ENCODE measurements around the gene PTPRJ. TPM values are rescaled to one million over a fixed set of nuclear protein-coding genes. Genes with fewer than 3 reads are reported as not detected.
"Not testable (repeated sequence)": the region's sequence is repeated elsewhere in the genome, so short reads cannot be mapped to it uniquely, and the experiment has no call there.

PTPRJ gene
- total RNA-seq, 1 experiment from 2014 or later: 19.8 TPM

GRCh38 chr11:48122656-48123055 lies 142.3 kb downstream of the PTPRJ start:
- H3K9me3 ChIP-seq (replicated peaks): no peaks in the 10 kb centered on the region
- peaks cover 42% of the 10 kb centered on the region for H3K36me3 ChIP-seq
- H3K4me1 ChIP-seq (replicated peaks): no peaks in the 10 kb centered on the region
- peak in 1 of 2 experiments; percentile 11 for DNase-seq (ENCODE audit: low read depth in 1 of 2, low spot score in 2 of 2)
- no peak overlapping the region for H3K4me3 ChIP-seq
- H3K27me3 ChIP-seq (replicated peaks): no peaks in the 10 kb centered on the region
- no peak overlapping the region for H3K27ac ChIP-seq

GRCh38 chr11:48123254-48123875 lies 143.0 kb downstream of the PTPRJ start:
- H3K27me3 ChIP-seq (replicated peaks): no peaks in the 10 kb centered on the region
- no peaks in the 10 kb centered on the region for H3K9me3 ChIP-seq (replicated peaks)
- no peak overlapping the region for H3K27ac ChIP-seq
- peaks cover 49% of the 10 kb centered on the region for H3K36me3 ChIP-seq
- DNase-seq (ENCODE audit: low read depth in 1 of 2, low spot score in 2 of 2): peak in 1 of 2 experiments; percentile 28
- no peak overlapping the region for H3K4me3 ChIP-seq
- no peaks in the 10 kb centered on the region for H3K4me1 ChIP-seq (replicated peaks)

- H3K36me3 ChIP-seq: peaks cover 55% of the 10 kb centered on the region
- H3K9me3 ChIP-seq (replicated peaks): no peaks in the 10 kb centered on the region
- no peaks in the 10 kb centered on the region for H3K27me3 ChIP-seq (replicated peaks)
- H3K4me1 ChIP-seq (replicated peaks): no peaks in the 10 kb centered on the region
- H3K4me3 ChIP-seq: no peak overlapping the region
- DNase-seq (ENCODE audit: low read depth in 1 of 2, low spot score in 2 of 2): peak in 1 of 2 experiments; percentile 2
- no peak overlapping the region for H3K27ac ChIP-seq
These were observed 143.8 kb downstream of the PTPRJ start for GRCh38 chr11:48123934-48124755.

GRCh38 chr11:48124880-48125279 lies 144.5 kb downstream of the PTPRJ start:
- peaks cover 61% of the 10 kb centered on the region for H3K36me3 ChIP-seq
- no peaks in the 10 kb centered on the region for H3K4me1 ChIP-seq (replicated peaks)
- no peak overlapping the region for H3K4me3 ChIP-seq
- no peak for DNase-seq (ENCODE audit: low read depth in 1 of 2, low spot score in 2 of 2)
- no peaks in the 10 kb centered on the region for H3K27me3 ChIP-seq (replicated peaks)
- H3K27ac ChIP-seq: no peak overlapping the region
- no peaks in the 10 kb centered on the region for H3K9me3 ChIP-seq (replicated peaks)

GRCh38 chr11:48125866-48126265 lies 145.5 kb downstream of the PTPRJ start:
- Histone ChIP-seq H3K27me3 (replicated peaks) (no peaks in the 10 kb centered on the region), H3K27ac (no peak overlapping the region), H3K4me1 (replicated peaks) (no peaks in the 10 kb centered on the region), H3K36me3 (peaks cover 65% of the 10 kb centered on the region), H3K9me3 (replicated peaks) (no peaks in the 10 kb centered on the region), H3K4me3 (no peak overlapping the region)
- DNase-seq (ENCODE audit: low read depth in 1 of 2, low spot score in 2 of 2): no peak

GRCh38 chr11:48127521-48128183 lies 147.3 kb downstream of the PTPRJ start:
- Histone ChIP-seq H3K27me3 (replicated peaks) (no peaks in the 10 kb centered on the region), H3K36me3 (peaks cover 66% of the 10 kb centered on the region), H3K9me3 (replicated peaks) (no peaks in the 10 kb centered on the region), H3K27ac (no peak overlapping the region), H3K4me1 (replicated peaks) (no peaks in the 10 kb centered on the region), H3K4me3 (no peak overlapping the region)
- DNase-seq (ENCODE audit: low read depth in 1 of 2, low spot score in 2 of 2): no peak

- Histone ChIP-seq H3K4me3 (no peak overlapping the region), H3K27ac (no peak overlapping the region), H3K36me3 (peaks cover 61% of the 10 kb centered on the region)
These were observed 149.5 kb downstream of the PTPRJ start for GRCh38 chr11:48129697-48130395.

GRCh38 chr11:48134221-48134922 lies 154.0 kb downstream of the PTPRJ start:
- Histone ChIP-seq H3K36me3 (peaks cover 43% of the 10 kb centered on the region), H3K4me3 (no peak overlapping the region), H3K27ac (no peak overlapping the region), H3K27me3 (replicated peaks) (no peaks in the 10 kb centered on the region), H3K4me1 (replicated peaks) (no peaks in the 10 kb centered on the region), H3K9me3 (replicated peaks) (no peaks in the 10 kb centered on the region)
- no peak for DNase-seq (ENCODE audit: low read depth in 1 of 2, low spot score in 2 of 2)

More at GRCh38 chr11:48129697-48130395, 149.5 kb downstream of the PTPRJ start:
- Histone ChIP-seq H3K4me1 (replicated peaks) (no peaks in the 10 kb centered on the region), H3K27me3 (replicated peaks) (no peaks in the 10 kb centered on the region), H3K9me3 (replicated peaks) (no peaks in the 10 kb centered on the region)
- DNase-seq (ENCODE audit: low read depth in 1 of 2, low spot score in 2 of 2): no peak

GRCh38 chr11:48138222-48138621 lies 157.9 kb downstream of the PTPRJ start:
- no peak overlapping the region for H3K27ac ChIP-seq
- no peaks in the 10 kb centered on the region for H3K4me1 ChIP-seq (replicated peaks)
- H3K27me3 ChIP-seq (replicated peaks): no peaks in the 10 kb centered on the region
- no peaks in the 10 kb centered on the region for H3K9me3 ChIP-seq (replicated peaks)
- peaks cover 42% of the 10 kb centered on the region for H3K36me3 ChIP-seq
- H3K4me3 ChIP-seq: no peak overlapping the region
- no peak for DNase-seq (ENCODE audit: low read depth in 1 of 2, low spot score in 2 of 2)

- H3K27me3 ChIP-seq (replicated peaks); H3K27ac ChIP-seq; DNase-seq (ENCODE audit: low read depth in 1 of 2, low spot score in 2 of 2); H3K4me1 ChIP-seq (replicated peaks); H3K9me3 ChIP-seq (replicated peaks); H3K4me3 ChIP-seq: not testable (repeated sequence)
- peaks cover 52% of the 10 kb centered on the region for H3K36me3 ChIP-seq
These were observed 159.5 kb downstream of the PTPRJ start for GRCh38 chr11:48139896-48140295.

GRCh38 chr11:48141475-48142122 lies 161.2 kb downstream of the PTPRJ start:
- Histone ChIP-seq H3K27ac (no peak overlapping the region), H3K4me1 (replicated peaks) (no peaks in the 10 kb centered on the region)
- no peak for DNase-seq (ENCODE audit: low read depth in 1 of 2, low spot score in 2 of 2)

GRCh38 chr11:48142889-48143288 lies 162.5 kb downstream of the PTPRJ start:
- Histone ChIP-seq H3K9me3 (replicated peaks) (no peaks in the 10 kb centered on the region), H3K27me3 (replicated peaks) (no peaks in the 10 kb centered on the region), H3K4me3 (no peak overlapping the region), H3K36me3 (peaks cover 57% of the 10 kb centered on the region), H3K4me1 (replicated peaks) (no peaks in the 10 kb centered on the region), H3K27ac (no peak overlapping the region)
- no peak for DNase-seq (ENCODE audit: low read depth in 1 of 2, low spot score in 2 of 2)

More at GRCh38 chr11:48141475-48142122, 161.2 kb downstream of the PTPRJ start:
- Histone ChIP-seq H3K36me3 (peaks cover 54% of the 10 kb centered on the region), H3K9me3 (replicated peaks) (no peaks in the 10 kb centered on the region), H3K4me3 (no peak overlapping the region), H3K27me3 (replicated peaks) (no peaks in the 10 kb centered on the region)

- Histone ChIP-seq H3K36me3 (peaks cover 69% of the 10 kb centered on the region), H3K27me3 (replicated peaks) (no peaks in the 10 kb centered on the region), H3K4me3 (no peak overlapping the region), H3K27ac (no peak overlapping the region), H3K9me3 (replicated peaks) (peaks cover 10% of the 10 kb centered on the region), H3K4me1 (replicated peaks) (peaks cover 3% of the 10 kb centered on the region)
- no peak for DNase-seq (ENCODE audit: low read depth in 1 of 2, low spot score in 2 of 2)
These were observed 168.4 kb downstream of the PTPRJ start for GRCh38 chr11:48148749-48149148.

All from SJSA1 (cell line).